HEK293 (cell line): ENCODE data around the gene AXL.

Experiments
- BCL11B ChIP-seq: fragments of 450-650 bp; formaldehyde crosslinking; IDR thresholded peaks from 2 replicates; pipeline ENCODE4 v1.5.1; 2016; ENCODE audit warnings: low read depth, missing biosample characterization, missing genetic modification characterization
- HOXD13 ChIP-seq: sonication (generic); formaldehyde crosslinking; IDR thresholded peaks from 2 replicates; pipeline ENCODE4 v1.8.0; 2022; ENCODE audit warnings: missing genetic modification reagents, borderline replicate concordance
- REPIN1 ChIP-seq: fragments of 450-650 bp; formaldehyde crosslinking; IDR thresholded peaks from 2 replicates; pipeline ENCODE4 v1.5.1; 2017; ENCODE audit warnings: missing biosample characterization, missing genetic modification characterization, low read depth
- SCRT1 ChIP-seq: fragments of 450-650 bp; formaldehyde crosslinking; IDR thresholded peaks from 2 replicates; pipeline ENCODE4 v1.5.1; 2016; ENCODE audit warnings: missing biosample characterization, missing genetic modification characterization, borderline replicate concordance
- SP7 ChIP-seq: fragments of 450-650 bp; formaldehyde crosslinking; IDR thresholded peaks from 2 replicates; pipeline ENCODE4 v1.5.1; 2016; ENCODE audit warnings: missing biosample characterization, missing genetic modification characterization
- TRIM28 ChIP-seq: IDR thresholded peaks from 2 replicates; pipeline ENCODE4 v1.6.1; 2011; ENCODE audit warnings: low read length, control low read depth, borderline replicate concordance
- YY1 ChIP-seq: fragments of 450-650 bp; formaldehyde crosslinking; IDR thresholded peaks from 2 replicates; pipeline ENCODE4 v1.5.1; 2018; ENCODE audit warnings: missing biosample characterization, missing genetic modification characterization
- ZBTB48 ChIP-seq: fragments of 450-650 bp; formaldehyde crosslinking; IDR thresholded peaks from 2 replicates; pipeline ENCODE4 v1.5.1; 2016; ENCODE audit warnings: missing biosample characterization, missing genetic modification characterization
- ZFHX2 ChIP-seq: fragments of 450-650 bp; formaldehyde crosslinking; conservative IDR thresholded peaks from 2 replicates; pipeline ENCODE4 v1.5.1; 2016; ENCODE audit warnings: missing biosample characterization, missing genetic modification characterization
- ZFP37 ChIP-seq: fragments of 450-650 bp; formaldehyde crosslinking; IDR thresholded peaks from 2 replicates; pipeline ENCODE4 v1.5.1; 2016; ENCODE audit warnings: missing biosample characterization, missing genetic modification characterization
- ZNF114 ChIP-seq: fragments of 450-650 bp; formaldehyde crosslinking; IDR thresholded peaks from 2 replicates; pipeline ENCODE4 v1.5.0; 2017; ENCODE audit warnings: missing biosample characterization, missing genetic modification characterization
- ZNF132 ChIP-seq: fragments of 450-650 bp; formaldehyde crosslinking; IDR thresholded peaks from 2 replicates; pipeline ENCODE4 v1.5.1; 2017; ENCODE audit warnings: missing biosample characterization, missing genetic modification characterization, borderline replicate concordance
- ZNF175 ChIP-seq: fragments of 450-650 bp; formaldehyde crosslinking; IDR thresholded peaks from 2 replicates; pipeline ENCODE4 v1.5.1; 2016; ENCODE audit warnings: missing biosample characterization, missing genetic modification characterization
- ZNF2 ChIP-seq: fragments of 450-650 bp; formaldehyde crosslinking; IDR thresholded peaks from 2 replicates; pipeline ENCODE4 v1.5.1; 2016; ENCODE audit warnings: missing biosample characterization, missing genetic modification characterization
- ZNF214 ChIP-seq: fragments of 450-650 bp; formaldehyde crosslinking; IDR thresholded peaks from 2 replicates; pipeline ENCODE4 v1.5.1; 2017; ENCODE audit warnings: missing biosample characterization, mild to moderate bottlenecking, missing genetic modification characterization, borderline replicate concordance
- ZNF292 ChIP-seq: fragments of 450-650 bp; formaldehyde crosslinking; IDR thresholded peaks from 2 replicates; pipeline ENCODE4 v1.5.1; 2016; ENCODE audit warnings: low read depth, missing biosample characterization, missing genetic modification characterization, borderline replicate concordance
- ZNF302 ChIP-seq: fragments of 450-650 bp; formaldehyde crosslinking; IDR thresholded peaks from 2 replicates; pipeline ENCODE4 v1.5.1; 2016; ENCODE audit warnings: missing biosample characterization, missing genetic modification characterization, low read depth
- ZNF433 ChIP-seq: fragments of 450-650 bp; formaldehyde crosslinking; IDR thresholded peaks from 2 replicates; pipeline ENCODE4 v1.5.1; 2016; ENCODE audit warnings: missing biosample characterization, missing genetic modification characterization, low read depth
- ZNF544 ChIP-seq: fragments of 450-650 bp; formaldehyde crosslinking; IDR thresholded peaks from 2 replicates; pipeline ENCODE4 v1.5.0; 2017; ENCODE audit warnings: missing biosample characterization, missing genetic modification characterization
- ZNF596 ChIP-seq: fragments of 450-650 bp; IDR thresholded peaks from 2 replicates; pipeline ENCODE4 v1.5.0; 2018; ENCODE audit warnings: missing biosample characterization, mild to moderate bottlenecking, missing genetic modification characterization, moderate library complexity
- ZNF664 ChIP-seq: fragments of 450-650 bp; formaldehyde crosslinking; IDR thresholded peaks from 2 replicates; pipeline ENCODE4 v1.5.1; 2016; ENCODE audit warnings: missing biosample characterization, missing genetic modification characterization
- ZNF747 ChIP-seq: fragments of 450-650 bp; formaldehyde crosslinking; IDR thresholded peaks from 2 replicates; pipeline ENCODE4 v1.5.1; 2016; ENCODE audit warnings: missing biosample characterization, missing genetic modification characterization
- ZNF76 ChIP-seq: fragments of 450-650 bp; formaldehyde crosslinking; IDR thresholded peaks from 2 replicates; pipeline ENCODE4; 2016; ENCODE audit warnings: low read depth, missing biosample characterization, missing genetic modification characterization, borderline replicate concordance
- ZNF785 ChIP-seq: fragments of 450-650 bp; formaldehyde crosslinking; IDR thresholded peaks from 2 replicates; pipeline ENCODE4 v1.5.1; 2016; ENCODE audit warnings: missing biosample characterization, missing genetic modification characterization
- ZNF791 ChIP-seq: fragments of 450-650 bp; formaldehyde crosslinking; IDR thresholded peaks from 2 replicates; pipeline ENCODE4 v1.5.1; 2016; ENCODE audit warnings: missing biosample characterization, missing genetic modification characterization
- ZSCAN30 ChIP-seq: fragments of 450-650 bp; IDR thresholded peaks from 2 replicates; pipeline ENCODE4 v1.5.1; 2018; ENCODE audit warnings: missing biosample characterization, mild to moderate bottlenecking, missing genetic modification characterization, moderate library complexity
- TF ChIP-seq, protein P1 (sequence below): fragments of 450-650 bp; formaldehyde crosslinking; IDR thresholded peaks from 2 replicates; pipeline ENCODE4 v1.5.1; 2016; ENCODE audit warnings: missing biosample characterization, missing genetic modification characterization
- TF ChIP-seq, protein P2 (sequence below): fragments of 450-650 bp; formaldehyde crosslinking; IDR thresholded peaks from 2 replicates; pipeline ENCODE4 v1.5.1; 2017; ENCODE audit warnings: missing biosample characterization, missing genetic modification characterization
- TF ChIP-seq, protein P3 (sequence below): sonication (generic); formaldehyde crosslinking; IDR thresholded peaks from 2 replicates; pipeline ENCODE4 v1.8.1; 2022; ENCODE audit warnings: mild to moderate bottlenecking, moderate library complexity, missing genetic modification reagents
- TF ChIP-seq, protein P4 (sequence below): fragments of 450-650 bp; formaldehyde crosslinking; IDR thresholded peaks from 2 replicates; pipeline ENCODE4 v1.5.1; 2016; ENCODE audit warnings: missing biosample characterization, missing genetic modification characterization
- TF ChIP-seq, protein P5 (sequence below): fragments of 450-650 bp; formaldehyde crosslinking; IDR thresholded peaks from 2 replicates; pipeline ENCODE4 v1.5.1; 2016; ENCODE audit warnings: missing biosample characterization, missing genetic modification characterization, borderline replicate concordance
- TF ChIP-seq, protein P6 (sequence below): fragments of 450-650 bp; formaldehyde crosslinking; IDR thresholded peaks from 2 replicates; pipeline ENCODE4 v1.5.1; 2017; ENCODE audit warnings: missing biosample characterization, mild to moderate bottlenecking, missing genetic modification characterization, moderate library complexity

The AXL gene

DNA sequence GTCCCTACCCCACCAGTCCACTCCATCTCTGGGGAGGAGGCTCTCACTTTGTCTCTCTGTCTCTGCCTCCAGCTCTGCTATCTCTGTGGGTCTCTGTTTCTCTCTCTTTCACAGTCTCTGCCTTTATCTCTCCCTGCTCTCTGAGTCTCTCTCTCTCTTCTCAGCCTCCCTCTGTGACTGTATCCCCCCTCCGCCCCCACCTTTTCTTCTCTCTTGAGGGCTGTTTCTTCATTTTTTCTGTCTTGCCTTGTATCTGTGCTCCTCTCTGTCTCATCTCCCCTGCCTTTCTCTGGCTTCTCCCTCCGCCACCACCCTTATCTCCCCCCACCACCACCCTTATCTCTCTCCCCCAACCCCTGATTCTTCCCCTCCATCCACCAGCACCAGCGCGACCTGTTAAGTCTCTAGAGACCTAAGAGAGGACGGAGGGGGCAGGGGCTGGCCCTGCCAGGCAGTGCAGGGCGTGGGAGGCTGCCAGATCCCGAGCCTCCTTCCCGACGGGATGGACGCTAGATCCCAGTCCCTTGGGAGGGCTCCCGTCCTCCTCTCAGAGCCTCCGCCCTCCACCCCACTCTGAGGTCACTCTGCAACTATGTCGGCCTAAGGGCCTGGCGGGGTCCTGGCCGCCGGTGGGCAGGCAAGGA is 1.0 kb downstream of the AXL start (continued):
- TF ChIP-seq, protein P1, sequence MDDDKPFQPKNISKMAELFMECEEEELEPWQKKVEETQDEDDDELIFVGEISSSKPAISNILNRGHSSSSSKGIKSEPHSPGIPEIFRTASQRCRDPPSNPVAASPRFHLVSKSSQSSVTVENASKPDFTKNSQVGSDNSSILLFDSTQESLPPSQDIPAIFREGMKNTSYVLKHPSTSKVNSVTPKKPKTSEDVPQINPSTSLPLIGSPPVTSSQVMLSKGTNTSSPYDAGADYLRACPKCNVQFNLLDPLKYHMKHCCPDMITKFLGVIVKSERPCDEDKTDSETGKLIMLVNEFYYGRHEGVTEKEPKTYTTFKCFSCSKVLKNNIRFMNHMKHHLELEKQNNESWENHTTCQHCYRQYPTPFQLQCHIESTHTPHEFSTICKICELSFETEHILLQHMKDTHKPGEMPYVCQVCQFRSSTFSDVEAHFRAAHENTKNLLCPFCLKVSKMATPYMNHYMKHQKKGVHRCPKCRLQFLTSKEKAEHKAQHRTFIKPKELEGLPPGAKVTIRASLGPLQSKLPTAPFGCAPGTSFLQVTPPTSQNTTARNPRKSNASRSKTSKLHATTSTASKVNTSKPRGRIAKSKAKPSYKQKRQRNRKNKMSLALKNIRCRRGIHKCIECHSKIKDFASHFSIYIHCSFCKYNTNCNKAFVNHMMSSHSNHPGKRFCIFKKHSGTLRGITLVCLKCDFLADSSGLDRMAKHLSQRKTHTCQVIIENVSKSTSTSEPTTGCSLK: no peak
- TF ChIP-seq HOXD13 (no peak), ZNF76 (tag by site-specific recombination) (no peak), REPIN1 (tag by site-specific recombination) (no peak), ZNF132 (tag by site-specific recombination) (no peak), SP7 (no peak), SCRT1 (tag by site-specific recombination) (no peak), ZNF214 (no peak), TRIM28 (no peak), ZFP37 (no peak), ZNF2 (tag by site-specific recombination) (no peak), BCL11B (tag by site-specific recombination) (0 out of 2 replicates have a peak, but pooled peaks have one; percentile 20), ZNF785 (tag by site-specific recombination) (no peak), ZNF433 (no peak), ZNF664 (tag by site-specific recombination) (no peak), ZNF747 (no peak), ZBTB48 (no peak), ZNF292 (no peak), ZNF596 (tag by site-specific recombination) (no peak), YY1 (tag by site-specific recombination) (no peak), ZNF544 (tag by site-specific recombination) (no peak), ZNF175 (tag by site-specific recombination) (no peak), ZNF791 (tag by site-specific recombination) (no peak), ZSCAN30 (tag by site-specific recombination) (no peak), ZFHX2 (tag by site-specific recombination) (peak; percentile 79), ZNF302 (tag by site-specific recombination) (no peak), ZNF114 (no peak)
- TF ChIP-seq, protein P2, sequence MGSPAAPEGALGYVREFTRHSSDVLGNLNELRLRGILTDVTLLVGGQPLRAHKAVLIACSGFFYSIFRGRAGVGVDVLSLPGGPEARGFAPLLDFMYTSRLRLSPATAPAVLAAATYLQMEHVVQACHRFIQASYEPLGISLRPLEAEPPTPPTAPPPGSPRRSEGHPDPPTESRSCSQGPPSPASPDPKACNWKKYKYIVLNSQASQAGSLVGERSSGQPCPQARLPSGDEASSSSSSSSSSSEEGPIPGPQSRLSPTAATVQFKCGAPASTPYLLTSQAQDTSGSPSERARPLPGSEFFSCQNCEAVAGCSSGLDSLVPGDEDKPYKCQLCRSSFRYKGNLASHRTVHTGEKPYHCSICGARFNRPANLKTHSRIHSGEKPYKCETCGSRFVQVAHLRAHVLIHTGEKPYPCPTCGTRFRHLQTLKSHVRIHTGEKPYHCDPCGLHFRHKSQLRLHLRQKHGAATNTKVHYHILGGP (tag by site-specific recombination): no peak
- TF ChIP-seq, protein P3, sequence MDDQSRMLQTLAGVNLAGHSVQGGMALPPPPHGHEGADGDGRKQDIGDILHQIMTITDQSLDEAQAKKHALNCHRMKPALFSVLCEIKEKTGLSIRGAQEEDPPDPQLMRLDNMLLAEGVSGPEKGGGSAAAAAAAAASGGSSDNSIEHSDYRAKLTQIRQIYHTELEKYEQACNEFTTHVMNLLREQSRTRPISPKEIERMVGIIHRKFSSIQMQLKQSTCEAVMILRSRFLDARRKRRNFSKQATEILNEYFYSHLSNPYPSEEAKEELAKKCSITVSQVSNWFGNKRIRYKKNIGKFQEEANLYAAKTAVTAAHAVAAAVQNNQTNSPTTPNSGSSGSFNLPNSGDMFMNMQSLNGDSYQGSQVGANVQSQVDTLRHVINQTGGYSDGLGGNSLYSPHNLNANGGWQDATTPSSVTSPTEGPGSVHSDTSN: no peak
- TF ChIP-seq, protein P4, sequence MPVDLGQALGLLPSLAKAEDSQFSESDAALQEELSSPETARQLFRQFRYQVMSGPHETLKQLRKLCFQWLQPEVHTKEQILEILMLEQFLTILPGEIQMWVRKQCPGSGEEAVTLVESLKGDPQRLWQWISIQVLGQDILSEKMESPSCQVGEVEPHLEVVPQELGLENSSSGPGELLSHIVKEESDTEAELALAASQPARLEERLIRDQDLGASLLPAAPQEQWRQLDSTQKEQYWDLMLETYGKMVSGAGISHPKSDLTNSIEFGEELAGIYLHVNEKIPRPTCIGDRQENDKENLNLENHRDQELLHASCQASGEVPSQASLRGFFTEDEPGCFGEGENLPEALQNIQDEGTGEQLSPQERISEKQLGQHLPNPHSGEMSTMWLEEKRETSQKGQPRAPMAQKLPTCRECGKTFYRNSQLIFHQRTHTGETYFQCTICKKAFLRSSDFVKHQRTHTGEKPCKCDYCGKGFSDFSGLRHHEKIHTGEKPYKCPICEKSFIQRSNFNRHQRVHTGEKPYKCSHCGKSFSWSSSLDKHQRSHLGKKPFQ: no peak
- TF ChIP-seq, protein P5, sequence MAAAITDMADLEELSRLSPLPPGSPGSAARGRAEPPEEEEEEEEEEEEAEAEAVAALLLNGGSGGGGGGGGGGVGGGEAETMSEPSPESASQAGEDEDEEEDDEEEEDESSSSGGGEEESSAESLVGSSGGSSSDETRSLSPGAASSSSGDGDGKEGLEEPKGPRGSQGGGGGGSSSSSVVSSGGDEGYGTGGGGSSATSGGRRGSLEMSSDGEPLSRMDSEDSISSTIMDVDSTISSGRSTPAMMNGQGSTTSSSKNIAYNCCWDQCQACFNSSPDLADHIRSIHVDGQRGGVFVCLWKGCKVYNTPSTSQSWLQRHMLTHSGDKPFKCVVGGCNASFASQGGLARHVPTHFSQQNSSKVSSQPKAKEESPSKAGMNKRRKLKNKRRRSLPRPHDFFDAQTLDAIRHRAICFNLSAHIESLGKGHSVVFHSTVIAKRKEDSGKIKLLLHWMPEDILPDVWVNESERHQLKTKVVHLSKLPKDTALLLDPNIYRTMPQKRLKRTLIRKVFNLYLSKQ (tag by site-specific recombination): no peak
- TF ChIP-seq, protein P6, sequence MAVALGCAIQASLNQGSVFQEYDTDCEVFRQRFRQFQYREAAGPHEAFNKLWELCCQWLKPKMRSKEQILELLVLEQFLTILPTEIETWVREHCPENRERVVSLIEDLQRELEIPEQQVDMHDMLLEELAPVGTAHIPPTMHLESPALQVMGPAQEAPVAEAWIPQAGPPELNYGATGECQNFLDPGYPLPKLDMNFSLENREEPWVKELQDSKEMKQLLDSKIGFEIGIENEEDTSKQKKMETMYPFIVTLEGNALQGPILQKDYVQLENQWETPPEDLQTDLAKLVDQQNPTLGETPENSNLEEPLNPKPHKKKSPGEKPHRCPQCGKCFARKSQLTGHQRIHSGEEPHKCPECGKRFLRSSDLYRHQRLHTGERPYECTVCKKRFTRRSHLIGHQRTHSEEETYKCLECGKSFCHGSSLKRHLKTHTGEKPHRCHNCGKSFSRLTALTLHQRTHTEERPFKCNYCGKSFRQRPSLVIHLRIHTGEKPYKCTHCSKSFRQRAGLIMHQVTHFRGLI (tag by site-specific recombination): no peak
